Bronchus fibroblast of lung (primary cell): ENCODE measurements around the gene HLX. TPM values are rescaled to one million over a fixed set of nuclear protein-coding genes. Genes with fewer than 3 reads are reported as not detected.

Experiments used
- total RNA-seq: library from RNA; depleted of rRNA; stranded (reverse); fragments of >200 nt; gene quantifications from 2 replicates; pipeline ENCODE4 v1.2.3, GENCODE V29; 2015

The HLX gene
- total RNA-seq, result 8.9 and 10.6 TPM in 2 replicates

DNA sequence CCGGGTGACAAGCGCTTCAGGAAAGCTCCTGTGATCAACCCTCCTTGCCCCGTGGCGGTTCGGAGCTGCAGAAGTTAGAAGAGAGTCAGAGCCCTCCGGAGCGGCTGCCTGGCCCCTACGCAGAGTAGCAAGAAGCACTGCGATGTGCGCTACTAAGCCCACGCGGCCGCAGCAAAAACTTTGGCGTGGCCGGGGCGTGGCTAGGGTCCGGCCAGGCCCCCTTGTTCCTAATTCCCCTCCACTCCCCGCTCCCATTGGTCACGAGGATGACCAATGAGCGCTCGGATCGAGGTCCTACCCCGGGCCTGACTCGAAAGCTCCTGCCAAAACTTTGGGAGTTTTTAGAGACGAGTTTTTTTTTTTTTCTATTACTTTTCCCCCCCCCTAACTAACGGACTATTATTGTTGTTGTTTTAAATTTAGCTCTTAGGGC lies at the start of gene HLX:
HLX (plus strand) TSS at position 368 of the 433 bp plus-strand sequence. CDS start 415 bp downstream, outside the sequence.

Other genes starting within 250 kb of the HLX start
- 2.2 and 2.9 TPM in 2 replicates for gene C1orf115, start 189.1 kb upstream of the HLX start, total RNA-seq
- gene MTARC2, start 131.1 kb upstream of the HLX start, total RNA-seq, result 4.6 and 5.0 TPM in 2 replicates
- 1.7 and 1.9 TPM in 2 replicates for gene MTARC1, start 92.5 kb upstream of the HLX start, total RNA-seq